NCI-H460 (cell line): ENCODE measurements around the gene KCNG2. TPM values are rescaled to one million over a fixed set of nuclear protein-coding genes. Genes with fewer than 3 reads are reported as not detected.

Source experiments
- DNase-seq: peaks from one replicate; pipeline ENCODE4 v3.0.0-alpha.2; 2016; ENCODE audit warnings: low read depth; ENCODE audit errors: extremely low read depth
- total RNA-seq: library from RNA; depleted of rRNA; stranded (reverse); fragments of >200 nt; shearing (Covaris generic); gene quantifications from 2 replicates; pipeline ENCODE4 v1.2.3, GENCODE V29; 2014; rRNA removed

The KCNG2 gene
- total RNA-seq, 1 experiment from 2014 or later: 6.0 TPM

GRCh38 chr18:79947054-79947755, 149.5 kb downstream of the KCNG2 start:
- peak; percentile 56 for DNase-seq

GRCh38 chr18:79947881-79948610, 150.3 kb downstream of the KCNG2 start:
- no peak for DNase-seq

GRCh38 chr18:79948719-79949411, 151.1 kb downstream of the KCNG2 start:
- DNase-seq: no peak

Other genes with a start within 250 kb of the KCNG2 start
- 12.4 and 14.5 TPM in 2 replicates for gene CTDP1, start 118.1 kb upstream of the KCNG2 start, total RNA-seq
- gene SLC66A2, start 153.7 kb downstream of the KCNG2 start, total RNA-seq: 17.0 and 19.1 TPM in 2 replicates
- gene HSBP1L1, start 166.7 kb downstream of the KCNG2 start, total RNA-seq: 35.9 and 38.6 TPM in 2 replicates
- gene TXNL4A, start 190.6 kb downstream of the KCNG2 start, total RNA-seq: 118 and 127 TPM in 2 replicates
- 29.4 and 32.3 TPM in 2 replicates for gene RBFA, start 236.5 kb downstream of the KCNG2 start, total RNA-seq